Panc1 (cell line): ENCODE data around the gene SMARCA2.

Experiments
- CTCF ChIP-seq: fragments of 450-650 bp; IDR thresholded peaks from 2 replicates; pipeline ENCODE4 v1.5.1; 2017; ENCODE audit warnings: mild to moderate bottlenecking
- POLR2AphosphoS5 ChIP-seq: IDR thresholded peaks from 2 replicates; pipeline ENCODE4 v1.6.1; 2012; ENCODE audit warnings: mild to moderate bottlenecking, low read depth, low read length, moderate library complexity
- SIN3A ChIP-seq: IDR thresholded peaks from 2 replicates; pipeline ENCODE4 v1.6.1; 2012; ENCODE audit warnings: low read depth, mild to moderate bottlenecking, low read length, moderate library complexity, borderline replicate concordance; ENCODE audit not compliant: insufficient read depth
- TF ChIP-seq, protein P1 (sequence below), 2 experiments: IDR thresholded peaks; 2 replicates each; pipeline ENCODE4 v1.6.1; 2011 to 2012; ENCODE audit warnings: low read depth in 2 of 2, control low read depth in 1 of 2, low read length in 1 of 2, mild to moderate bottlenecking in 1 of 2, moderate library complexity in 1 of 2; ENCODE audit not compliant: insufficient read depth in 1 of 2

- TF ChIP-seq CTCF (no peak), SIN3A (no peak), POLR2AphosphoS5 (no peak)
- TF ChIP-seq, protein P1, sequence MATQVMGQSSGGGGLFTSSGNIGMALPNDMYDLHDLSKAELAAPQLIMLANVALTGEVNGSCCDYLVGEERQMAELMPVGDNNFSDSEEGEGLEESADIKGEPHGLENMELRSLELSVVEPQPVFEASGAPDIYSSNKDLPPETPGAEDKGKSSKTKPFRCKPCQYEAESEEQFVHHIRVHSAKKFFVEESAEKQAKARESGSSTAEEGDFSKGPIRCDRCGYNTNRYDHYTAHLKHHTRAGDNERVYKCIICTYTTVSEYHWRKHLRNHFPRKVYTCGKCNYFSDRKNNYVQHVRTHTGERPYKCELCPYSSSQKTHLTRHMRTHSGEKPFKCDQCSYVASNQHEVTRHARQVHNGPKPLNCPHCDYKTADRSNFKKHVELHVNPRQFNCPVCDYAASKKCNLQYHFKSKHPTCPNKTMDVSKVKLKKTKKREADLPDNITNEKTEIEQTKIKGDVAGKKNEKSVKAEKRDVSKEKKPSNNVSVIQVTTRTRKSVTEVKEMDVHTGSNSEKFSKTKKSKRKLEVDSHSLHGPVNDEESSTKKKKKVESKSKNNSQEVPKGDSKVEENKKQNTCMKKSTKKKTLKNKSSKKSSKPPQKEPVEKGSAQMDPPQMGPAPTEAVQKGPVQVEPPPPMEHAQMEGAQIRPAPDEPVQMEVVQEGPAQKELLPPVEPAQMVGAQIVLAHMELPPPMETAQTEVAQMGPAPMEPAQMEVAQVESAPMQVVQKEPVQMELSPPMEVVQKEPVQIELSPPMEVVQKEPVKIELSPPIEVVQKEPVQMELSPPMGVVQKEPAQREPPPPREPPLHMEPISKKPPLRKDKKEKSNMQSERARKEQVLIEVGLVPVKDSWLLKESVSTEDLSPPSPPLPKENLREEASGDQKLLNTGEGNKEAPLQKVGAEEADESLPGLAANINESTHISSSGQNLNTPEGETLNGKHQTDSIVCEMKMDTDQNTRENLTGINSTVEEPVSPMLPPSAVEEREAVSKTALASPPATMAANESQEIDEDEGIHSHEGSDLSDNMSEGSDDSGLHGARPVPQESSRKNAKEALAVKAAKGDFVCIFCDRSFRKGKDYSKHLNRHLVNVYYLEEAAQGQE (IDR thresholded peaks at IDR 0.05; ENCODE audit: insufficient read depth in 1 of 2, low read depth in 2 of 2, low read length in 1 of 2) = no peak
These were observed 139.6 kb downstream of the SMARCA2 start for GRCh38 chr9:2154731-2155130.
